ENCODE data around the gene EVC.
A peak's percentile ranks its signal among the peaks of the same experiment; 100 is the strongest.

The EVC gene

DNA sequence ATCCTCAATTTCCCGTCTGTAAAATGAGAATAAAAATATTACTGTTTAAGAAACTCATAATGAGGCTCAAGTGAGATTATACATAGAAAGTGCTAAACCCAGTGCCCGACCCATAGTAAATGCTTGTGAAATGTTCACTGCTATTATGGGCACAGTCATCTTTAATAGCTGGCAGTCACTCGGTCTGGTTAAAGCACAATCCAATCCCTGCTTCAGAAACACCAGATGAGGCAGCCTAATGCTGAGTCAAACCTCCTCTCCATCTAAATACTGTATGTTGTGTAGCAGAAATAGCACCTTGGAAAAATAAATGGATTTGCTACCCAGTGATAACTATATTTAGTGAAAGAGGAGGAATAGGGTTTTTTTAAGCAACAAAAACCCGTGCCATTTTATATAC, 17.1 kb upstream of the EVC start:
- Histone ChIP-seq H3K18ac (ENCODE audit: low read length) (no peak overlapping the region), H4K91ac (ENCODE audit: low read depth, low read length, poor library complexity) (no peak overlapping the region), H3K23ac (ENCODE audit: low read depth, low read length, poor library complexity) (no peak overlapping the region), H3K27me3 (ENCODE audit: control insufficient read depth in 3 of 3, insufficient read depth in 3 of 3, low read depth in 1 of 3, low read length in 3 of 3) (peaks cover 0 to 20% (median 1%) of the 10 kb centered on the region in 3 experiments), H3K9ac (ENCODE audit: low read depth, low read length, poor library complexity) (no peak overlapping the region), H2BK5ac (ENCODE audit: low read length) (no peak overlapping the region), H2BK120ac (ENCODE audit: low read depth, low read length) (no peak overlapping the region), H2AK5ac (ENCODE audit: low read depth, low read length) (no peak overlapping the region), H4K8ac (ENCODE audit: low read depth, low read length) (no peak overlapping the region), H3K36me3 (replicated peaks in 1 of 2; ENCODE audit: control insufficient read depth in 2 of 2, insufficient read depth in 2 of 2, low read length in 2 of 2) (peaks cover 0 to 11% of the 10 kb centered on the region in 2 donors), H3K4me1 (ENCODE audit: control insufficient read depth in 2 of 2, insufficient read depth in 1 of 2, low read depth in 1 of 2, low read length in 2 of 2) (no peaks in the 10 kb centered on the region), H3K27ac (replicated peaks; ENCODE audit: low read length) (no peak overlapping the region), H3K4me3 (ENCODE audit: low read length in 2 of 2) (no peak overlapping the region), H2AFZ (ENCODE audit: low read length) (no peak overlapping the region), H3K79me1 (ENCODE audit: low read depth, low read length) (no peaks in the 10 kb centered on the region), H3K4me2 (ENCODE audit: insufficient read depth, low read length, poor library complexity, severe bottlenecking) (no peak overlapping the region), H3K14ac (ENCODE audit: low read length) (no peak overlapping the region), H2BK12ac (ENCODE audit: low read length) (no peak overlapping the region), H3K9me3 (replicated peaks in 1 of 2; ENCODE audit: control insufficient read depth in 2 of 2, insufficient read depth in 1 of 2, low read depth in 1 of 2, low read length in 2 of 2) (no peaks in the 10 kb centered on the region), H2BK15ac (ENCODE audit: low read length) (no peak overlapping the region), H3K4ac (ENCODE audit: low read length) (no peak overlapping the region)
- no CpG with 5 or more reads among the region's 4 CpGs for WGBS, 2 donors (ENCODE audit: extremely low coverage in 2 of 2, insufficient read length in 2 of 2, insufficient replicate concordance in 1 of 2)
- DNase-seq (ENCODE audit: low spot score): no peak

DNA sequence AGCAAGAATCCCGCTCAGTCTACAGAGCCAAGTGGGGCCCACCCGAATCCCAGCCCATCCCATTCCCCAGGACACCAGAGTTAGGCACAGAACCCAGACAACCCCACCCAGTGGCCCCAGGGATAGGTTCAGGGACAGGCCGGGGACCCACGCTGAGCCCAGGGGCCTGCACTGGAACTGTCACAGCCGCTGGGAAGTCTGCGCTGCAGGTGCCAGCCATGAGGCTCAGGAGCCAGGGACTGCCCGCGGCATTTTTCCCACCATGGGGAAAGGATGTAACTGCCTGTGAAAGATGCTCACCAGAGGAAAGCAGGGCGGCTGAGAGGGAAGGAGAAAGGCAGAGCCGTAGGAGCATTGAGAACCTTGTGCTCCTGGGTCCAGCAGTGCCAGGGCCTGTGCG, 14.7 kb upstream of the EVC start:
- DNase-seq (ENCODE audit: low spot score): no peak
- Histone ChIP-seq H3K9ac (ENCODE audit: low read depth, low read length, poor library complexity) (no peak overlapping the region), H2BK5ac (ENCODE audit: low read length) (peak overlapping the region; percentile 8), H3K36me3 (replicated peaks in 1 of 2; ENCODE audit: control insufficient read depth in 2 of 2, insufficient read depth in 2 of 2, low read length in 2 of 2) (peaks cover 0 to 7% of the 10 kb centered on the region in 2 donors), H3K23ac (ENCODE audit: low read depth, low read length, poor library complexity) (no peak overlapping the region), H2BK15ac (ENCODE audit: low read length) (no peak overlapping the region), H4K91ac (ENCODE audit: low read depth, low read length, poor library complexity) (no peak overlapping the region), H2BK12ac (ENCODE audit: low read length) (no peak overlapping the region), H3K79me1 (ENCODE audit: low read depth, low read length) (no peaks in the 10 kb centered on the region), H3K14ac (ENCODE audit: low read length) (no peak overlapping the region), H2AK5ac (ENCODE audit: low read depth, low read length) (no peak overlapping the region), H3K4me3 (ENCODE audit: low read length in 2 of 2) (no peak overlapping the region), H3K9me3 (replicated peaks in 1 of 2; ENCODE audit: control insufficient read depth in 2 of 2, insufficient read depth in 1 of 2, low read depth in 1 of 2, low read length in 2 of 2) (no peaks in the 10 kb centered on the region), H2AFZ (ENCODE audit: low read length) (no peak overlapping the region), H3K27ac (replicated peaks; ENCODE audit: low read length) (no peak overlapping the region), H3K4ac (ENCODE audit: low read length) (no peak overlapping the region), H3K4me2 (ENCODE audit: insufficient read depth, low read length, poor library complexity, severe bottlenecking) (no peak overlapping the region), H3K18ac (ENCODE audit: low read length) (no peak overlapping the region), H4K8ac (ENCODE audit: low read depth, low read length) (no peak overlapping the region), H3K27me3 (ENCODE audit: control insufficient read depth in 3 of 3, insufficient read depth in 3 of 3, low read depth in 1 of 3, low read length in 3 of 3) (peaks cover 0 to 16% (median 1%) of the 10 kb centered on the region in 3 experiments), H3K4me1 (ENCODE audit: control insufficient read depth in 2 of 2, insufficient read depth in 1 of 2, low read depth in 1 of 2, low read length in 2 of 2) (no peaks in the 10 kb centered on the region), H2BK120ac (ENCODE audit: low read depth, low read length) (no peak overlapping the region)
- WGBS, 2 donors (ENCODE audit: extremely low coverage in 2 of 2, insufficient read length in 2 of 2, insufficient replicate concordance in 1 of 2): no CpG with 5 or more reads among the region's 11 CpGs

DNA sequence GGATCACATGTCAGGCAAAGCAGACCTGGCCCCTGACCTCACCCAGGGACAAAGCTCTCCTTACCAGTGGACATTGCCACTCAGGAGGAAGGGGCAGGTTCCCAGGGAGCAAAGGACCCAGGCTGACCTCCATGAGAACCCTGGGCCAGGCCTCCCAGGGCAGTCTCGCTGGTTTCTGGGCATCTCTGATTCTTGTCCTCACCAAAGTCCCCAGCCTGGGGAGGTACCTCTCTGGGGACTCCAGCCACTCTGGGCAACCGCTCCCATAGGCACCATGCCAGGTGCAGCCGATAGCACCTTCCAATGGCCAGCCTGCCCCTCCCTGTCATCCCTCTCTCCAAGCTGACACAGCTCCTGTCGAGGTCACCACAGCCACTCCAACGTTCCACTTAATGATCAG, 10.5 kb upstream of the EVC start:
- Histone ChIP-seq H3K27ac (replicated peaks; ENCODE audit: low read length) (no peak overlapping the region), H3K9ac (ENCODE audit: low read depth, low read length, poor library complexity) (no peak overlapping the region), H3K4me3 (ENCODE audit: low read length in 2 of 2) (no peak overlapping the region), H2BK12ac (ENCODE audit: low read length) (no peak overlapping the region), H3K36me3 (replicated peaks in 1 of 2; ENCODE audit: control insufficient read depth in 2 of 2, insufficient read depth in 2 of 2, low read length in 2 of 2) (peaks cover 0 to 3% of the 10 kb centered on the region in 2 donors), H4K91ac (ENCODE audit: low read depth, low read length, poor library complexity) (no peak overlapping the region), H3K18ac (ENCODE audit: low read length) (no peak overlapping the region), H3K4me2 (ENCODE audit: insufficient read depth, low read length, poor library complexity, severe bottlenecking) (no peak overlapping the region), H2BK15ac (ENCODE audit: low read length) (no peak overlapping the region), H3K27me3 (ENCODE audit: control insufficient read depth in 3 of 3, insufficient read depth in 3 of 3, low read depth in 1 of 3, low read length in 3 of 3) (peaks cover 0 to 9% (median 0%) of the 10 kb centered on the region in 3 experiments), H3K9me3 (replicated peaks in 1 of 2; ENCODE audit: control insufficient read depth in 2 of 2, insufficient read depth in 1 of 2, low read depth in 1 of 2, low read length in 2 of 2) (peaks cover 0 to 2% of the 10 kb centered on the region in 2 donors), H3K4me1 (ENCODE audit: control insufficient read depth in 2 of 2, insufficient read depth in 1 of 2, low read depth in 1 of 2, low read length in 2 of 2) (no peaks in the 10 kb centered on the region), H3K79me1 (ENCODE audit: low read depth, low read length) (no peaks in the 10 kb centered on the region), H2AFZ (ENCODE audit: low read length) (no peak overlapping the region), H3K14ac (ENCODE audit: low read length) (no peak overlapping the region), H3K4ac (ENCODE audit: low read length) (no peak overlapping the region), H2AK5ac (ENCODE audit: low read depth, low read length) (no peak overlapping the region), H3K23ac (ENCODE audit: low read depth, low read length, poor library complexity) (no peak overlapping the region), H4K8ac (ENCODE audit: low read depth, low read length) (no peak overlapping the region), H2BK5ac (ENCODE audit: low read length) (no peak overlapping the region), H2BK120ac (ENCODE audit: low read depth, low read length) (no peak overlapping the region)
- WGBS, 2 donors (ENCODE audit: extremely low coverage in 2 of 2, insufficient read length in 2 of 2, insufficient replicate concordance in 1 of 2): no CpG with 5 or more reads among the region's 5 CpGs
- DNase-seq (ENCODE audit: low spot score): no peak

DNA sequence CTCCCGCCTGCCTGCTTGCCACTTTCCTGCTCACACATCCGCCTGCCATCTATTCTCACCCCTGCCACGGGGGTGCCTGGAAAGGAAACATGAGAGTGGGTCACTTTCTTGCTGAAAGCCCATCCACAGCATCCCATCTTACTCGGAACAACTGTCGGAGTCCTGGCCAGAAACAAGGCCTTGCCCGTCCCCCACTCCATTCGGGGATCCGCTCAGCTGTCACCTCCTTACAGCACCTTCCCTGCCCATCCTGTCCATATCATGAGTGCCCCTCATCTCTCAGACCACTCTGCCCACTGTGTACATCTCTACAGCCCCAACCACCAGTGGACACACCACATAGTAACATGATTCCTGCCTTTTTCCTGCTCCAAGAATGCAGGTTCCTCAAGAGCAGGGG, 9.0 kb upstream of the EVC start:
- Histone ChIP-seq H3K27me3 (ENCODE audit: control insufficient read depth in 3 of 3, insufficient read depth in 3 of 3, low read depth in 1 of 3, low read length in 3 of 3) (peaks cover 0 to 16% (median 2%) of the 10 kb centered on the region in 3 experiments), H3K36me3 (replicated peaks in 1 of 2; ENCODE audit: control insufficient read depth in 2 of 2, insufficient read depth in 2 of 2, low read length in 2 of 2) (peaks cover 0 to 3% of the 10 kb centered on the region in 2 donors), H3K4me1 (ENCODE audit: control insufficient read depth in 2 of 2, insufficient read depth in 1 of 2, low read depth in 1 of 2, low read length in 2 of 2) (no peaks in the 10 kb centered on the region), H3K23ac (ENCODE audit: low read depth, low read length, poor library complexity) (no peak overlapping the region), H2AK5ac (ENCODE audit: low read depth, low read length) (no peak overlapping the region), H3K4me2 (ENCODE audit: insufficient read depth, low read length, poor library complexity, severe bottlenecking) (no peak overlapping the region), H4K91ac (ENCODE audit: low read depth, low read length, poor library complexity) (no peak overlapping the region), H3K18ac (ENCODE audit: low read length) (no peak overlapping the region), H2BK120ac (ENCODE audit: low read depth, low read length) (no peak overlapping the region), H2AFZ (ENCODE audit: low read length) (no peak overlapping the region), H3K4me3 (ENCODE audit: low read length in 2 of 2) (no peak overlapping the region), H3K79me1 (ENCODE audit: low read depth, low read length) (no peaks in the 10 kb centered on the region), H3K4ac (ENCODE audit: low read length) (no peak overlapping the region), H2BK5ac (ENCODE audit: low read length) (no peak overlapping the region), H3K14ac (ENCODE audit: low read length) (no peak overlapping the region), H3K27ac (replicated peaks; ENCODE audit: low read length) (no peak overlapping the region), H3K9me3 (replicated peaks in 1 of 2; ENCODE audit: control insufficient read depth in 2 of 2, insufficient read depth in 1 of 2, low read depth in 1 of 2, low read length in 2 of 2) (peaks cover 0 to 3% of the 10 kb centered on the region in 2 donors), H4K8ac (ENCODE audit: low read depth, low read length) (no peak overlapping the region), H2BK12ac (ENCODE audit: low read length) (no peak overlapping the region), H3K9ac (ENCODE audit: low read depth, low read length, poor library complexity) (no peak overlapping the region), H2BK15ac (ENCODE audit: low read length) (no peak overlapping the region)
- WGBS, 2 donors (ENCODE audit: extremely low coverage in 2 of 2, insufficient read length in 2 of 2, insufficient replicate concordance in 1 of 2): no CpG with 5 or more reads among the region's 8 CpGs
- DNase-seq (ENCODE audit: low spot score): no peak

Measured in neuronal stem cell (in vitro differentiated cells).